Measurements from ENCODE around the gene FKBP7. TPM values are rescaled to one million over a fixed set of nuclear protein-coding genes. Genes with fewer than 3 reads are reported as not detected.
A peak's percentile ranks its signal among the peaks of the same experiment; 100 is the strongest.

FKBP7 gene
- total and polyA plus RNA-seq, 2 of the 13 experiments (the other 11 are each of a cell fraction or from before 2014, with no cell fraction given) = 12.4 to 14.8 TPM

GRCh38 chr2:178428396-178428806 is 50.0 kb downstream of the FKBP7 start (continued):
- TF ChIP-seq, protein P1, sequence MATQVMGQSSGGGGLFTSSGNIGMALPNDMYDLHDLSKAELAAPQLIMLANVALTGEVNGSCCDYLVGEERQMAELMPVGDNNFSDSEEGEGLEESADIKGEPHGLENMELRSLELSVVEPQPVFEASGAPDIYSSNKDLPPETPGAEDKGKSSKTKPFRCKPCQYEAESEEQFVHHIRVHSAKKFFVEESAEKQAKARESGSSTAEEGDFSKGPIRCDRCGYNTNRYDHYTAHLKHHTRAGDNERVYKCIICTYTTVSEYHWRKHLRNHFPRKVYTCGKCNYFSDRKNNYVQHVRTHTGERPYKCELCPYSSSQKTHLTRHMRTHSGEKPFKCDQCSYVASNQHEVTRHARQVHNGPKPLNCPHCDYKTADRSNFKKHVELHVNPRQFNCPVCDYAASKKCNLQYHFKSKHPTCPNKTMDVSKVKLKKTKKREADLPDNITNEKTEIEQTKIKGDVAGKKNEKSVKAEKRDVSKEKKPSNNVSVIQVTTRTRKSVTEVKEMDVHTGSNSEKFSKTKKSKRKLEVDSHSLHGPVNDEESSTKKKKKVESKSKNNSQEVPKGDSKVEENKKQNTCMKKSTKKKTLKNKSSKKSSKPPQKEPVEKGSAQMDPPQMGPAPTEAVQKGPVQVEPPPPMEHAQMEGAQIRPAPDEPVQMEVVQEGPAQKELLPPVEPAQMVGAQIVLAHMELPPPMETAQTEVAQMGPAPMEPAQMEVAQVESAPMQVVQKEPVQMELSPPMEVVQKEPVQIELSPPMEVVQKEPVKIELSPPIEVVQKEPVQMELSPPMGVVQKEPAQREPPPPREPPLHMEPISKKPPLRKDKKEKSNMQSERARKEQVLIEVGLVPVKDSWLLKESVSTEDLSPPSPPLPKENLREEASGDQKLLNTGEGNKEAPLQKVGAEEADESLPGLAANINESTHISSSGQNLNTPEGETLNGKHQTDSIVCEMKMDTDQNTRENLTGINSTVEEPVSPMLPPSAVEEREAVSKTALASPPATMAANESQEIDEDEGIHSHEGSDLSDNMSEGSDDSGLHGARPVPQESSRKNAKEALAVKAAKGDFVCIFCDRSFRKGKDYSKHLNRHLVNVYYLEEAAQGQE (IDR thresholded peaks at IDR 0.05; ENCODE audit: borderline replicate concordance in 1 of 2, low read depth in 1 of 2, low read length in 2 of 2) = peak in 1 of 2 experiments; percentile 30; a peak in 1 of 4 replicates
- TF ChIP-seq PLRG1 (conservative IDR thresholded peaks at IDR 0.05) (no peak), ZNF609 (CRISPR knock-in tag; IDR thresholded peaks at IDR 0.05; ENCODE audit: borderline replicate concordance) (no peak; the same call in 1 of the 2 replicates), KMT2A (CRISPR knock-in tag; IDR thresholded peaks at IDR 0.05) (no peak), ZNF619 (CRISPR knock-in tag; IDR thresholded peaks at IDR 0.05) (no peak), SP140L (CRISPR knock-in tag; IDR thresholded peaks at IDR 0.05; ENCODE audit: borderline replicate concordance) (no peak), ZBTB4 (CRISPR knock-in tag; IDR thresholded peaks at IDR 0.05; ENCODE audit: borderline replicate concordance) (no peak), STAT5B (CRISPR knock-in tag; IDR thresholded peaks at IDR 0.05) (no peak), ZNF18 (CRISPR knock-in tag; IDR thresholded peaks at IDR 0.05; ENCODE audit: insufficient replicate concordance) (no peak)
- TF ChIP-seq, protein P2, sequence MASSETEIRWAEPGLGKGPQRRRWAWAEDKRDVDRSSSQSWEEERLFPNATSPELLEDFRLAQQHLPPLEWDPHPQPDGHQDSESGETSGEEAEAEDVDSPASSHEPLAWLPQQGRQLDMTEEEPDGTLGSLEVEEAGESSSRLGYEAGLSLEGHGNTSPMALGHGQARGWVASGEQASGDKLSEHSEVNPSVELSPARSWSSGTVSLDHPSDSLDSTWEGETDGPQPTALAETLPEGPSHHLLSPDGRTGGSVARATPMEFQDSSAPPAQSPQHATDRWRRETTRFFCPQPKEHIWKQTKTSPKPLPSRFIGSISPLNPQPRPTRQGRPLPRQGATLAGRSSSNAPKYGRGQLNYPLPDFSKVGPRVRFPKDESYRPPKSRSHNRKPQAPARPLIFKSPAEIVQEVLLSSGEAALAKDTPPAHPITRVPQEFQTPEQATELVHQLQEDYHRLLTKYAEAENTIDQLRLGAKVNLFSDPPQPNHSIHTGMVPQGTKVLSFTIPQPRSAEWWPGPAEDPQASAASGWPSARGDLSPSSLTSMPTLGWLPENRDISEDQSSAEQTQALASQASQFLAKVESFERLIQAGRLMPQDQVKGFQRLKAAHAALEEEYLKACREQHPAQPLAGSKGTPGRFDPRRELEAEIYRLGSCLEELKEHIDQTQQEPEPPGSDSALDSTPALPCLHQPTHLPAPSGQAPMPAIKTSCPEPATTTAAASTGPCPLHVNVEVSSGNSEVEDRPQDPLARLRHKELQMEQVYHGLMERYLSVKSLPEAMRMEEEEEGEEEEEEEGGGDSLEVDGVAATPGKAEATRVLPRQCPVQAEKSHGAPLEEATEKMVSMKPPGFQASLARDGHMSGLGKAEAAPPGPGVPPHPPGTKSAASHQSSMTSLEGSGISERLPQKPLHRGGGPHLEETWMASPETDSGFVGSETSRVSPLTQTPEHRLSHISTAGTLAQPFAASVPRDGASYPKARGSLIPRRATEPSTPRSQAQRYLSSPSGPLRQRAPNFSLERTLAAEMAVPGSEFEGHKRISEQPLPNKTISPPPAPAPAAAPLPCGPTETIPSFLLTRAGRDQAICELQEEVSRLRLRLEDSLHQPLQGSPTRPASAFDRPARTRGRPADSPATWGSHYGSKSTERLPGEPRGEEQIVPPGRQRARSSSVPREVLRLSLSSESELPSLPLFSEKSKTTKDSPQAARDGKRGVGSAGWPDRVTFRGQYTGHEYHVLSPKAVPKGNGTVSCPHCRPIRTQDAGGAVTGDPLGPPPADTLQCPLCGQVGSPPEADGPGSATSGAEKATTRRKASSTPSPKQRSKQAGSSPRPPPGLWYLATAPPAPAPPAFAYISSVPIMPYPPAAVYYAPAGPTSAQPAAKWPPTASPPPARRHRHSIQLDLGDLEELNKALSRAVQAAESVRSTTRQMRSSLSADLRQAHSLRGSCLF (CRISPR knock-in tag; IDR thresholded peaks at IDR 0.05; ENCODE audit: borderline replicate concordance) = no peak
